Measurements from ENCODE around the gene ZBTB32. TPM values are rescaled to one million over a fixed set of nuclear protein-coding genes. Genes with fewer than 3 reads are reported as not detected.

ZBTB32 gene
- total and polyA plus RNA-seq, 2 experiments from 2014 or later = 0.65 TPM; not detected in 1

DNA sequence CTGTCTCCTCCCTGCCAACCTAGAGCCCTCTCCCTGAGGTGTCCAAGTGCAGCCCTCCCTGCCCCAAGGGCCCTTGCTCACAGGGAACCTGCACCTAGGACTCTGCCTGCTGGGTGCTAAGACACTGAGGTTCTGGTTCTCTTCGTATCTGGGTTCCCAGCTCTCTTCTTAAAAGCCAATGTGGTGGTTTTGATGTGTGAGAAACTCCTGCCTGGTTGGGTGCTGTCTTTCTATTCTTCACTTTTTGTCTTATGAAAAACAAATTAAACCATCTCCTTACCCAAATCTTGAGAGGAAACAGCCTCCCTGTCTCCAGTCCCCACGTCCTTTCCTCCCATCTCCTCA, 9.1 kb downstream of the ZBTB32 start (continued):
- TF ChIP-seq, protein P1, sequence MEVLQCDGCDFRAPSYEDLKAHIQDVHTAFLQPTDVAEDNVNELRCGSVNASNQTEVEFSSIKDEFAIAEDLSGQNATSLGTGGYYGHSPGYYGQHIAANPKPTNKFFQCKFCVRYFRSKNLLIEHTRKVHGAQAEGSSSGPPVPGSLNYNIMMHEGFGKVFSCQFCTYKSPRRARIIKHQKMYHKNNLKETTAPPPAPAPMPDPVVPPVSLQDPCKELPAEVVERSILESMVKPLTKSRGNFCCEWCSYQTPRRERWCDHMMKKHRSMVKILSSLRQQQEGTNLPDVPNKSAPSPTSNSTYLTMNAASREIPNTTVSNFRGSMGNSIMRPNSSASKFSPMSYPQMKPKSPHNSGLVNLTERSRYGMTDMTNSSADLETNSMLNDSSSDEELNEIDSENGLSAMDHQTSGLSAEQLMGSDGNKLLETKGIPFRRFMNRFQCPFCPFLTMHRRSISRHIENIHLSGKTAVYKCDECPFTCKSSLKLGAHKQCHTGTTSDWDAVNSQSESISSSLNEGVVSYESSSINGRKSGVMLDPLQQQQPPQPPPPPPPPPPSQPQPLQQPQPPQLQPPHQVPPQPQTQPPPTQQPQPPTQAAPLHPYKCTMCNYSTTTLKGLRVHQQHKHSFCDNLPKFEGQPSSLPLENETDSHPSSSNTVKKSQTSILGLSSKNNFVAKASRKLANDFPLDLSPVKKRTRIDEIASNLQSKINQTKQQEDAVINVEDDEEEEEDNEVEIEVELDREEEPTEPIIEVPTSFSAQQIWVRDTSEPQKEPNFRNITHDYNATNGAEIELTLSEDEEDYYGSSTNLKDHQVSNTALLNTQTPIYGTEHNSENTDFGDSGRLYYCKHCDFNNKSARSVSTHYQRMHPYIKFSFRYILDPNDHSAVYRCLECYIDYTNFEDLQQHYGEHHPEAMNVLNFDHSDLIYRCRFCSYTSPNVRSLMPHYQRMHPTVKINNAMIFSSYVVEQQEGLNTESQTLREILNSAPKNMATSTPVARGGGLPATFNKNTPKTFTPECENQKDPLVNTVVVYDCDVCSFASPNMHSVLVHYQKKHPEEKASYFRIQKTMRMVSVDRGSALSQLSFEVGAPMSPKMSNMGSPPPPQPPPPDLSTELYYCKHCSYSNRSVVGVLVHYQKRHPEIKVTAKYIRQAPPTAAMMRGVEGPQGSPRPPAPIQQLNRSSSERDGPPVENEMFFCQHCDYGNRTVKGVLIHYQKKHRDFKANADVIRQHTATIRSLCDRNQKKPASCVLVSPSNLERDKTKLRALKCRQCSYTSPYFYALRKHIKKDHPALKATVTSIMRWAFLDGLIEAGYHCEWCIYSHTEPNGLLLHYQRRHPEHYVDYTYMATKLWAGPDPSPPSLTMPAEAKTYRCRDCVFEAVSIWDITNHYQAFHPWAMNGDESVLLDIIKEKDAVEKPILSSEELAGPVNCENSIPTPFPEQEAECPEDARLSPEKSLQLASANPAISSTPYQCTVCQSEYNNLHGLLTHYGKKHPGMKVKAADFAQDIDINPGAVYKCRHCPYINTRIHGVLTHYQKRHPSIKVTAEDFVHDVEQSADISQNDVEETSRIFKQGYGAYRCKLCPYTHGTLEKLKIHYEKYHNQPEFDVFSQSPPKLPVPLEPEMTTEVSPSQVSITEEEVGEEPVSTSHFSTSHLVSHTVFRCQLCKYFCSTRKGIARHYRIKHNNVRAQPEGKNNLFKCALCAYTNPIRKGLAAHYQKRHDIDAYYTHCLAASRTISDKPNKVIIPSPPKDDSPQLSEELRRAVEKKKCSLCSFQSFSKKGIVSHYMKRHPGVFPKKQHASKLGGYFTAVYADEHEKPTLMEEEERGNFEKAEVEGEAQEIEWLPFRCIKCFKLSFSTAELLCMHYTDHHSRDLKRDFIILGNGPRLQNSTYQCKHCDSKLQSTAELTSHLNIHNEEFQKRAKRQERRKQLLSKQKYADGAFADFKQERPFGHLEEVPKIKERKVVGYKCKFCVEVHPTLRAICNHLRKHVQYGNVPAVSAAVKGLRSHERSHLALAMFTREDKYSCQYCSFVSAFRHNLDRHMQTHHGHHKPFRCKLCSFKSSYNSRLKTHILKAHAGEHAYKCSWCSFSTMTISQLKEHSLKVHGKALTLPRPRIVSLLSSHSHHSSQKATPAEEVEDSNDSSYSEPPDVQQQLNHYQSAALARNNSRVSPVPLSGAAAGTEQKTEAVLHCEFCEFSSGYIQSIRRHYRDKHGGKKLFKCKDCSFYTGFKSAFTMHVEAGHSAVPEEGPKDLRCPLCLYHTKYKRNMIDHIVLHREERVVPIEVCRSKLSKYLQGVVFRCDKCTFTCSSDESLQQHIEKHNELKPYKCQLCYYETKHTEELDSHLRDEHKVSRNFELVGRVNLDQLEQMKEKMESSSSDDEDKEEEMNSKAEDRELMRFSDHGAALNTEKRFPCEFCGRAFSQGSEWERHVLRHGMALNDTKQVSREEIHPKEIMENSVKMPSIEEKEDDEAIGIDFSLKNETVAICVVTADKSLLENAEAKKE (CRISPR knock-in tag; IDR thresholded peaks at IDR 0.05) = no peak
- TF ChIP-seq, protein P2, sequence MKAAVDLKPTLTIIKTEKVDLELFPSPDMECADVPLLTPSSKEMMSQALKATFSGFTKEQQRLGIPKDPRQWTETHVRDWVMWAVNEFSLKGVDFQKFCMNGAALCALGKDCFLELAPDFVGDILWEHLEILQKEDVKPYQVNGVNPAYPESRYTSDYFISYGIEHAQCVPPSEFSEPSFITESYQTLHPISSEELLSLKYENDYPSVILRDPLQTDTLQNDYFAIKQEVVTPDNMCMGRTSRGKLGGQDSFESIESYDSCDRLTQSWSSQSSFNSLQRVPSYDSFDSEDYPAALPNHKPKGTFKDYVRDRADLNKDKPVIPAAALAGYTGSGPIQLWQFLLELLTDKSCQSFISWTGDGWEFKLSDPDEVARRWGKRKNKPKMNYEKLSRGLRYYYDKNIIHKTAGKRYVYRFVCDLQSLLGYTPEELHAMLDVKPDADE (IDR thresholded peaks at IDR 0.05) = no peak
- TF ChIP-seq CTCF (conservative IDR thresholded peaks at IDR 0.05; ENCODE audit: low read depth in 2 of 2) (no peak), EZH2 (IDR thresholded peaks at IDR 0.05; ENCODE audit: low read depth, unreplicated experiment) (no peak), EZH2phosphoT487 (IDR thresholded peaks at IDR 0.05; ENCODE audit: unreplicated experiment) (no peak), JUNB (IDR thresholded peaks at IDR 0.05; ENCODE audit: unreplicated experiment) (no peak), ZNF114 (CRISPR knock-in tag; IDR thresholded peaks at IDR 0.05) (no peak)
